Gastrocnemius medialis (tissue), 4 donors: ENCODE results near the gene TCP11L2. TPM values are rescaled to one million over a fixed set of nuclear protein-coding genes. Genes with fewer than 3 reads are reported as not detected.
A peak's percentile ranks its signal among the peaks of the same experiment; 100 is the strongest.

Source experiments
- ATAC-seq, 2 donors: fragments of 150-250 bp; one replicate each; pipeline ENCODE4 v1.9.1; 2016
- DNase-seq, 2 donors: peaks; one replicate each; pipeline ENCODE4 v3.0.0-alpha.2; 2019
- H3K27ac ChIP-seq, 4 donors: fragments of 200-600 bp; sonication (generic); 1 replicate in 1 of 4; 2 replicates in 3 of 4; pipeline ENCODE4 v1.5.1; 2016 to 2018; ENCODE audit warnings: mild to moderate bottlenecking in 2 of 4, moderate library complexity in 1 of 4
- H3K27me3 ChIP-seq, 3 donors: fragments of 200-600 bp; sonication (generic) in 2 of 3; 1 replicate in 1 of 3; 2 replicates in 2 of 3; pipeline versions ENCODE4 v1.5.1 to v1.6.0; 2016 to 2019; ENCODE audit warnings: mild to moderate bottlenecking in 1 of 3, moderate library complexity in 1 of 3
- H3K36me3 ChIP-seq, 2 donors: fragments of 200-600 bp; sonication (generic) in 1 of 2; one replicate each; pipeline ENCODE4 v1.5.1; 2017 to 2018
- H3K4me1 ChIP-seq, 2 donors: fragments of 200-600 bp; sonication (generic) in 1 of 2; one replicate each; pipeline ENCODE4 v1.5.1; 2016 to 2017; ENCODE audit warnings: mild to moderate bottlenecking in 2 of 2
- H3K4me3 ChIP-seq, 4 donors: fragments of 200-600 bp; sonication (generic) in 3 of 4; 1 replicate in 1 of 4; 2 replicates in 3 of 4; pipeline ENCODE4 v1.5.1; 2016 to 2019; ENCODE audit warnings: mild to moderate bottlenecking in 2 of 4
- H3K9me3 ChIP-seq, 3 donors: fragments of 200-600 bp; sonication (generic) in 2 of 3; 1 replicate in 1 of 3; 2 replicates in 2 of 3; pipeline ENCODE4 v1.5.1; 2016 to 2019
- POLR2A ChIP-seq, 2 donors: fragments of 450-650 bp; IDR thresholded peaks; one replicate each; pipeline ENCODE4 v1.6.1; 2017; ENCODE audit warnings: antibody characterized with exemption in 2 of 2, mild to moderate bottlenecking in 2 of 2, moderate library complexity in 2 of 2
- in situ Hi-C, 4 donors: fragments of 200-750 bp; cut with MboI; loops; one replicate each; pipeline versions ENCODE4 v1.15.0 to v1.8.0; 2017; ENCODE audit warnings: low sequenced_read_pairs in 4 of 4
- intact Hi-C: fragments of 100-400 bp; cut with DNase I; formaldehyde crosslinking; loops from one replicate; pipeline ENCODE4 v1.15.1; 2023; ENCODE audit warnings: low total_unique reads
- total RNA-seq, 4 donors: library from RNA; depleted of rRNA; stranded (reverse); fragments of >200 nt; gene quantifications; one replicate each; pipeline versions ENCODE4 v1.1.0 to v1.2.3, GENCODE V29; 2016
- TF ChIP-seq, protein P1 (sequence below), 5 experiments: fragments of 450-650 bp in 3 of 5; fragments of 200-600 bp in 2 of 5; sonication (generic) in 2 of 5; IDR thresholded peaks in 4 of 5; conservative IDR thresholded peaks in 1 of 5; 1 replicate in 4 of 5; 2 replicates in 1 of 5; pipeline ENCODE4 v1.5.1; 2016 to 2019; ENCODE audit warnings: antibody characterized with exemption in 5 of 5, mild to moderate bottlenecking in 3 of 5, moderate library complexity in 3 of 5

The TCP11L2 gene
- total RNA-seq, 4 donors from 2014 or later: 39.1 to 51.7 (median 43.9) TPM

DNA sequence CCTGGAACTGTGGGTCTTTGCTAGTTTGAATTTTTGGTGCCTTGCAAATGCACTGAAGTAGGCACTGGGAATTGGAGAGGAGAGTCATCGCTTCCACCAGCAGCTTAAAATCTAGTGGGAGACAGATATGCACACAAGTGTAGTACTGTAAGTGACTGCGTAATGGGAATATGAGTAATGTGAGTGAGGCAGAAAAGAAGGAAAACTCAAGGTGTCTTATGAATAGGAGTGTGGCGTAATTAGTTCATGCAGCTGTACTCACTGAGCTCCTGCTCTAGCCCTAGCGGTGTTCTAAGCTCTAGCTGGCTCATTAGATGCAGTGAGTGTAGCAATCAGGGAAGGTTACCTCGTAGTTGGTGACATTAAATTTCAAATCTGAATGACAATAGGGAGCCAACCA, 2.8 kb downstream of the TCP11L2 start:
- no peaks in the 10 kb centered on the region for H3K9me3 ChIP-seq

DNA sequence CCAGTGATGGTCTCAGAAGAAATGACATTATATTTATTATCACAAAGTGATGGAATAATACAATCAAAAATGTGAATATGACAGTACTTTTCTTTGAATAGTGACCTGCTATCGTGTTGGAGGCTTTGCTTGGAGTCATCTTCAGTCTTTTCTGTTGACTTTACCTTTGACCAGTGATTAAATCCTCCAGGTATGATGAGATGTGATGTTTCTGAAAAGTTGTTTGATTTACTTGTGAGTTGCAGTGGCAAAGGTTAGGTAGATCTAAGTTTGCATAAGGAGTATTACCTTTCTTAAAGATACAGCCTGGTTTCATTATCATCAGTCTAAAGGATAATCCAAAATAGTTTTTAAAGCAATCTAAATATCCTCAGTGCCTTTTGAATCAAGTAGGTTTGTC, 4.6 kb downstream of the TCP11L2 start:
- H3K4me1 ChIP-seq: peaks cover 86% of the 10 kb centered on the region in 2 donors
- H3K9me3 ChIP-seq: no peaks in the 10 kb centered on the region
- intact Hi-C loops (loop anchor here (5.0 kb wide), 2 partner anchors 650 to 785 kb away; partner anchors contain the start of genes CRY1 and TMEM263), in situ Hi-C loops (loop anchor here in 1 of 4 donors (10.0 kb wide), 1 partner anchor 48 kb away; the partner anchor contains the start of gene POLR3B)
- TF ChIP-seq, protein P1, sequence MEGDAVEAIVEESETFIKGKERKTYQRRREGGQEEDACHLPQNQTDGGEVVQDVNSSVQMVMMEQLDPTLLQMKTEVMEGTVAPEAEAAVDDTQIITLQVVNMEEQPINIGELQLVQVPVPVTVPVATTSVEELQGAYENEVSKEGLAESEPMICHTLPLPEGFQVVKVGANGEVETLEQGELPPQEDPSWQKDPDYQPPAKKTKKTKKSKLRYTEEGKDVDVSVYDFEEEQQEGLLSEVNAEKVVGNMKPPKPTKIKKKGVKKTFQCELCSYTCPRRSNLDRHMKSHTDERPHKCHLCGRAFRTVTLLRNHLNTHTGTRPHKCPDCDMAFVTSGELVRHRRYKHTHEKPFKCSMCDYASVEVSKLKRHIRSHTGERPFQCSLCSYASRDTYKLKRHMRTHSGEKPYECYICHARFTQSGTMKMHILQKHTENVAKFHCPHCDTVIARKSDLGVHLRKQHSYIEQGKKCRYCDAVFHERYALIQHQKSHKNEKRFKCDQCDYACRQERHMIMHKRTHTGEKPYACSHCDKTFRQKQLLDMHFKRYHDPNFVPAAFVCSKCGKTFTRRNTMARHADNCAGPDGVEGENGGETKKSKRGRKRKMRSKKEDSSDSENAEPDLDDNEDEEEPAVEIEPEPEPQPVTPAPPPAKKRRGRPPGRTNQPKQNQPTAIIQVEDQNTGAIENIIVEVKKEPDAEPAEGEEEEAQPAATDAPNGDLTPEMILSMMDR (IDR thresholded peaks at IDR 0.05 in 4 of 5, conservative IDR thresholded peaks at IDR 0.05 in 1 of 5): no peak
- TF ChIP-seq POLR2A (IDR thresholded peaks at IDR 0.05): no peak
- no peak overlapping the region for H3K4me3 ChIP-seq
- no peaks in the 10 kb centered on the region for H3K27me3 ChIP-seq
- DNase-seq (no peak), ATAC-seq (no peak)
- H3K27ac ChIP-seq: peak overlapping the region; percentile 91 to 97 (median 94)
- H3K36me3 ChIP-seq: no peaks in the 10 kb centered on the region

More for the DNA sequence above, 2.8 kb downstream of the TCP11L2 start:
- Histone ChIP-seq H3K4me3 (peak overlapping the region in 3 of 4 donors; percentile 9 to 86 (median 73)), H3K27ac (peak overlapping the region; percentile 91 to 97 (median 94)), H3K36me3 (no peaks in the 10 kb centered on the region), H3K4me1 (peaks cover 83% of the 10 kb centered on the region in 2 donors), H3K27me3 (no peaks in the 10 kb centered on the region)
- in situ Hi-C loops: loop anchor here in 1 of 4 donors (10.0 kb wide), 1 partner anchor 49 kb away; the partner anchor contains the start of gene POLR3B
- DNase-seq (peak; percentile 63 to 73), ATAC-seq (peak; percentile 57 to 65)
- TF ChIP-seq, protein P1 (IDR thresholded peaks at IDR 0.05 in 4 of 5, conservative IDR thresholded peaks at IDR 0.05 in 1 of 5): peak; percentile 18 to 40 (median 25)
- peak; percentile 31 to 60 for TF ChIP-seq POLR2A (IDR thresholded peaks at IDR 0.05)
- intact Hi-C loops: loop anchor here (5.0 kb wide), 2 partner anchors 652 to 787 kb away; partner anchors contain the start of genes CRY1 and TMEM263

DNA sequence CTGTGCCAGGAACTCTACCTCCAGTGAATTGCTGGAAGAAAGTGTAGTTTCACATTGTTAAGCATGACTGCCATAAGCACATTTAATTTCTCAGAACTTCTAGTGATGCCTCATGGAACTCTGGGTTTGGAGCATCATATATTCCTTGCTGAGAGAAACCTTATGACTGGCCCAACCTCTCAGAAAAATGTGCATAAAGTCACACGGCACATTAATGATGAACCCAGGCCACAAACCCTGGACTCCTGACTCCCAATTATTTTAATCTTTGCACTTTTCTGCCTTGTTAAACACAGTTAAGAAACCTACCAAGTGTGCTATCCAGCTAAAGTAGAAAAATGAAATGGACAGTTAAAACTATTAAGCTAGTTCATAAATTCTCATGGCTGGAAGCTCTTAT, 5.6 kb downstream of the TCP11L2 start:
- H3K36me3 ChIP-seq: no peaks in the 10 kb centered on the region
- intact Hi-C loops (loop anchor here (5.0 kb wide), 2 partner anchors 649 to 784 kb away; partner anchors contain the start of genes CRY1 and TMEM263), in situ Hi-C loops (loop anchor here in 1 of 4 donors (10.0 kb wide), 1 partner anchor 47 kb away; the partner anchor contains the start of gene POLR3B)
- H3K27ac ChIP-seq: peak overlapping the region; percentile 91 to 97 (median 94)
- no peak for ATAC-seq
- no peak for DNase-seq
- no peaks in the 10 kb centered on the region for H3K27me3 ChIP-seq
- H3K4me1 ChIP-seq: peaks cover 88 to 91% of the 10 kb centered on the region in 2 donors
- peak overlapping the region in 1 of 4 donors; percentile 11 for H3K4me3 ChIP-seq
- TF ChIP-seq, protein P1 (IDR thresholded peaks at IDR 0.05 in 4 of 5, conservative IDR thresholded peaks at IDR 0.05 in 1 of 5): no peak
- no peak for TF ChIP-seq POLR2A (IDR thresholded peaks at IDR 0.05)
- H3K9me3 ChIP-seq: no peaks in the 10 kb centered on the region

DNA sequence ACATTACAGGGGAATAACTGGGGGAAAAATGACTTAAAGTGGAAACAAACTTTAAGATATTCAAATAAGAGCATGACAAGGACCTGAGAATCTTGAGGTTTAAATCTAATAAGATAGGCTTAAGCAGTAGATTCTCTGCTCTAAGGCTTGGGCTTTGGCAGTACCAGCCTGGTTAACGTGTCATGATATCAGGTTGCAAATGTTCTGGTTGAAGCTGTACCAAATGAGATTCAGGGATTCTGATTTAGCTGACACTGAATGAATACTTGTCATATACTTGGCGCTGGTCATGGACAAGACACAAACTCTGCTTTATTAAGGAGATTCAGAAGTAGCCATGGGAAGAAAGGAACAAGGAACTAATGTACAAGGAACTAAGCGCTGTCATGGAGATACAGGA, 6.1 kb downstream of the TCP11L2 start:
- no peaks in the 10 kb centered on the region for H3K36me3 ChIP-seq
- peak overlapping the region in 1 of 4 donors; percentile 11 for H3K4me3 ChIP-seq
- intact Hi-C loops (loop anchor here (5.0 kb wide), 2 partner anchors 649 to 784 kb away; partner anchors contain the start of genes CRY1 and TMEM263), in situ Hi-C loops (loop anchor here in 1 of 4 donors (10.0 kb wide), 1 partner anchor 46 kb away; the partner anchor contains the start of gene POLR3B)
- peak overlapping the region; percentile 91 to 97 (median 94) for H3K27ac ChIP-seq
- H3K4me1 ChIP-seq: peaks cover 89 to 90% of the 10 kb centered on the region in 2 donors
- no peaks in the 10 kb centered on the region for H3K27me3 ChIP-seq
- ATAC-seq (peak; percentile 78), DNase-seq (peak; percentile 39 to 62)
- no peaks in the 10 kb centered on the region for H3K9me3 ChIP-seq
- TF ChIP-seq POLR2A (IDR thresholded peaks at IDR 0.05): no peak
